DOHH2 (cell line): Measurements from ENCODE around the gene DENND4C.

ENCODE experiments used
- H3F3A ChIP-seq: fragments of 200-600 bp; sonication (generic), shearing (Covaris generic); 2 replicates; pipeline ENCODE4 v1.6.0; 2016; ENCODE audit warnings: antibody characterized with exemption, mild to moderate bottlenecking; ENCODE audit not compliant: control insufficient read depth, insufficient read depth
- H3K27ac ChIP-seq: fragments of 200-600 bp; sonication (generic); 2 replicates; pipeline ENCODE4 v1.5.1; 2014; ENCODE audit warnings: low read depth, mild to moderate bottlenecking, low read length, moderate library complexity
- H3K27me3 ChIP-seq: fragments of 200-600 bp; sonication (generic); 2 replicates; pipeline ENCODE4 v1.6.1; 2014; ENCODE audit warnings: mild to moderate bottlenecking, low read length, mixed read lengths; ENCODE audit not compliant: control insufficient read depth
- H3K36me3 ChIP-seq: fragments of 200-600 bp; sonication (generic); 2 replicates; pipeline ENCODE4 v1.6.1; 2014; ENCODE audit warnings: mild to moderate bottlenecking, low read length, moderate library complexity, mixed read lengths; ENCODE audit not compliant: control insufficient read depth
- H3K4me1 ChIP-seq: fragments of 200-600 bp; sonication (generic); 2 replicates; pipeline ENCODE4 v1.6.1; 2014; ENCODE audit warnings: mild to moderate bottlenecking, low read length, mixed read lengths; ENCODE audit not compliant: control insufficient read depth
- H3K4me2 ChIP-seq: fragments of 200-600 bp; sonication (generic); 2 replicates; pipeline ENCODE4 v1.6.0; 2014; ENCODE audit warnings: mild to moderate bottlenecking, low read length, moderate library complexity
- H3K4me3 ChIP-seq: fragments of 200-600 bp; sonication (generic); 2 replicates; pipeline ENCODE4 v1.5.1; 2014; ENCODE audit warnings: mild to moderate bottlenecking, low read length, mixed read lengths
- H3K79me2 ChIP-seq: fragments of 200-600 bp; sonication (generic); 2 replicates; pipeline ENCODE4 v1.6.1; 2014; ENCODE audit warnings: mild to moderate bottlenecking, low read length, mixed read lengths; ENCODE audit not compliant: control insufficient read depth
- H3K9me2 ChIP-seq: fragments of 200-600 bp; sonication (generic); replicated peaks from 2 replicates; pipeline ENCODE4 v1.6.1; 2014; ENCODE audit warnings: mild to moderate bottlenecking, low read length, mixed read lengths; ENCODE audit not compliant: control insufficient read depth
- H3K9me3 ChIP-seq: fragments of 200-600 bp; sonication (generic); 2 replicates; pipeline ENCODE4 v1.6.1; 2014; ENCODE audit warnings: antibody characterized with exemption, low read length, mixed read lengths; ENCODE audit not compliant: control insufficient read depth, insufficient read depth
- H4K20me1 ChIP-seq: fragments of 200-600 bp; sonication (generic); 2 replicates; pipeline ENCODE4 v1.6.0; 2014; ENCODE audit warnings: low read depth, mild to moderate bottlenecking, antibody characterized with exemption, low read length, moderate library complexity; ENCODE audit not compliant: control insufficient read depth, insufficient read depth
- CTCF ChIP-seq: fragments of 200-600 bp; sonication (generic); IDR thresholded peaks from one replicate; pipeline ENCODE4 v1.5.1; 2014; ENCODE audit warnings: antibody characterized with exemption, mild to moderate bottlenecking, low read depth, low read length; ENCODE audit not compliant: poor library complexity, severe bottlenecking
- EZH2phosphoT487 ChIP-seq: fragments of 200-600 bp; sonication (generic); IDR thresholded peaks from 2 replicates; pipeline ENCODE4 v1.6.1; 2017; ENCODE audit warnings: borderline replicate concordance, mild to moderate bottlenecking, antibody characterized with exemption, low read length, moderate library complexity, mixed read lengths

The DENND4C gene

GRCh38 chr9:19209188-19209587 is 21.3 kb upstream of the DENND4C start:
- TF ChIP-seq CTCF (no peak), EZH2phosphoT487 (no peak)

DNA sequence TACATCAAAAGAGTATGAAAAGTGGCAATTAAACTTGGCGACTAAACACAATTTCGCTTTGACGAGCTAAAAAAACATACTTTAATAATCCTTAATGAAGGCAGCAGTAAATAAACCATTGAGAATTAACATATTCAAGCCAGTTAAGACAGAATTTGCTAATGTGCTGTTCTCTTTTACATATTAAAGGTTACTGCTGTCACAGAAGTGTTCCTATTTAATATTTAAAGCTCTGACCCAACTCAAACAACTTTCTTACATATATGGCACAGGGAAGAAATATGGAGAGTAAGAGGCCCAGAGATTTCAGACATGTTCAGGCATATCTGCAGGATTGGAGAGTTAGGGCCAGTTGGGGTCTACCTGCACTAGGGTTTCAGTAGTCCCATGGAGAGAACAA is 16.7 kb upstream of the DENND4C start:
- no peaks in the 10 kb centered on the region for H3K9me2 ChIP-seq
- TF ChIP-seq EZH2phosphoT487 (no peak), CTCF (no peak)
- H3K27ac ChIP-seq: no peak overlapping the region
- no peaks in the 10 kb centered on the region for H3K9me3 ChIP-seq
- H3K36me3 ChIP-seq: no peaks in the 10 kb centered on the region
- no peaks in the 10 kb centered on the region for H3K79me2 ChIP-seq
- no peaks in the 10 kb centered on the region for H3F3A ChIP-seq
- H3K4me1 ChIP-seq: no peaks in the 10 kb centered on the region
- H3K4me3 ChIP-seq: no peak overlapping the region
- no peaks in the 10 kb centered on the region for H4K20me1 ChIP-seq
- H3K4me2 ChIP-seq: no peak overlapping the region
- H3K27me3 ChIP-seq: peaks cover 5% of the 10 kb centered on the region

More at GRCh38 chr9:19209188-19209587, 21.3 kb upstream of the DENND4C start:
- H4K20me1 ChIP-seq: no peaks in the 10 kb centered on the region
- no peaks in the 10 kb centered on the region for H3K36me3 ChIP-seq
- H3K27me3 ChIP-seq: peaks cover 10% of the 10 kb centered on the region
- H3K27ac ChIP-seq: no peak overlapping the region
- H3F3A ChIP-seq: no peaks in the 10 kb centered on the region
- H3K9me2 ChIP-seq: no peaks in the 10 kb centered on the region
- no peak overlapping the region for H3K4me2 ChIP-seq
- no peaks in the 10 kb centered on the region for H3K79me2 ChIP-seq
- no peaks in the 10 kb centered on the region for H3K9me3 ChIP-seq
- H3K4me1 ChIP-seq: no peaks in the 10 kb centered on the region
- H3K4me3 ChIP-seq: no peak overlapping the region

- H3K4me2 ChIP-seq: no peak overlapping the region
- H4K20me1 ChIP-seq: no peaks in the 10 kb centered on the region
- H3F3A ChIP-seq: no peaks in the 10 kb centered on the region
- H3K36me3 ChIP-seq: no peaks in the 10 kb centered on the region
- TF ChIP-seq CTCF: no peak
- no peaks in the 10 kb centered on the region for H3K27me3 ChIP-seq
- H3K4me3 ChIP-seq: no peak overlapping the region
- H3K9me2 ChIP-seq: no peaks in the 10 kb centered on the region
- no peaks in the 10 kb centered on the region for H3K79me2 ChIP-seq
- no peaks in the 10 kb centered on the region for H3K9me3 ChIP-seq
- H3K27ac ChIP-seq: no peak overlapping the region
- H3K4me1 ChIP-seq: no peaks in the 10 kb centered on the region
These were observed 14.0 kb upstream of the DENND4C start for GRCh38 chr9:19216466-19216865.

- Histone ChIP-seq H3K4me2 (no peak overlapping the region), H3K27ac (no peak overlapping the region), H3K4me1 (no peaks in the 10 kb centered on the region), H3K9me2 (no peaks in the 10 kb centered on the region), H3F3A (no peaks in the 10 kb centered on the region), H3K36me3 (no peaks in the 10 kb centered on the region), H3K79me2 (no peaks in the 10 kb centered on the region), H3K9me3 (no peaks in the 10 kb centered on the region), H4K20me1 (no peaks in the 10 kb centered on the region), H3K27me3 (no peaks in the 10 kb centered on the region), H3K4me3 (no peak overlapping the region)
- TF ChIP-seq EZH2phosphoT487 (no peak), CTCF (no peak)
These were observed 9.2 kb upstream of the DENND4C start for GRCh38 chr9:19221326-19221725.
